NK-92 (cell line): ENCODE measurements around the gene ARFGAP1.

ENCODE experiments used
- DNase-seq: peaks from one replicate; lab custom pipeline; 2025; ENCODE audit not compliant: unreplicated experiment; lab: John Stamatoyannopoulos, UW

The ARFGAP1 gene

DNA sequence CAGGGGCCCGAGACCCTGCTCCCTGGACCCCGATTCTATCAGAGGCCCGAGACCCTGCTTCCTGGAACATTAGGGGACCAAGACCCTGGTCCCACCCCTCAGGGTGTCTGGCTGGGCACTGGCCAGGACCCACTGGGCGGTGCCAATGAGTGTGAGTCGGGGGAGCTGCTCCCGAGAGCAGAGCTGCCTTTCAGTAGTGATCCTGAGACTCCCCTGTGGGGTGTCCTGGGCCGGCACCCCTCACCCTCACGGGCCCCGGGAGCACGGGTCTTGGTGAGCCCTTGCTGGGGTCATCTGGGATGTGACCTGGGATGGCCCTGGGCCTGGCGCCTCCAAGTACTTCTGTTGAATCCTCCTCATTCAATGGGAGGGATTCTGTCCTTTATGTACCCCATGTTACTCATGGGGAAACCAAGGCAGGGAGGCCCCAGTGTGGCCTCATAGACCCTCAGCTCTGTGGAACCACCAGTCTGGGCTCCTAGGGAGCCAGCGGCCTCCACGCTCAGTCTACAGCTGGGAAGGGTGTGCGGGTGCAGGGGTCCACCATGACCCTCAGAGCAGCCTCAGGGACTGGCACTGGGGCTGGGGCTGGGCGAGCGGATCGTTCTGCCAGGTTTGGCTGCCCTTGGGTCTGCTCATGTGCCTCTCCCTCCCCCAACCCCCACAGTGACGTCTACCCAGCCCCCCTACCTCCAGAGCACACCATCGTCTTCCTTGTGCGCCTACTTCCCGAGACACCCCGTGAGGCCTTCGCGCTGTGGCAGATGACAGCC, 46.0 kb downstream of the ARFGAP1 start:
- no peak for DNase-seq

DNA sequence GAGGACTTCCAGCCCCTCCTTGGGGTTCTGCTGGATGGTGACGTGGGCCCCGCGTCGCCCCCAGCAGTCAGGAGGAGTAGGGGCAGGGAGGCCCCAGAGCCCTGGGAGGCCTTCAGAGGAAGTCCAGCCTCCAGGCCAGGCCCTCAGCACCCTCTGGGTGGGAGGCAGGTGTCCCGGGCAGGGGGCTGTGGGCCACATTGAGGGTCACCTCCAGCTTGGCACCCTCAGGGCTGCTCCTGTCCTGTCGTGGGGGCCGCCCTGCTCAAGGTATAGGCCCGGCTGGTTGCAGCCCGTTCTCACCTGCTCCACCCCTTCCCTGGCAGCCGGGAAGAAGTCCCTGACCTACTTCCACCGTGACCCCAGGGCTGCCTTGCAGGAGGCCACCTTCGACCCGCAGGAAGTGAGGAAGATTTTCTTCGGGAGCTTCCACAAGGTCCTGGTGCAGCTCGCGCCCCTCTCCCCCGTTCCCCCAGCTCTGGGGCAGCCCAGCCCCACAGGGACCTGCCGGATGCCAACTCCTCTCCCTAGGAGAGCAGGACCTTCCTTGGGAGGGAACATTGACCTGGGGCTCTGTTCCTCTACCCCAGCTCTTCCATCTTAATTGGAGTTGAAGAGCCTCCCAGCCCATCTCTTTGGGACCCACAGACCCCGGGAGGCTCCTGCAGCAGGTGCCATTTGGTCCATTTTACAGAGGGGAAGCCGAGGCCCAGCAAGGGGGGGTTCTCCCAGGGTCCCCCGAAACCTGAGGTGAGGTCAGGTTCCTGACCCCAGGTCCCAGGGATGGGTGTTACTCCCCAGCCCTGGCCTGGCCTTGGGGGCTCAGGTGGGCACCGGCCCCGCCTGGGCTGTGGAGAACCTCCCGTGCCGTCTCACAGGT, 46.8 kb downstream of the ARFGAP1 start:
- DNase-seq = no peak

DNA sequence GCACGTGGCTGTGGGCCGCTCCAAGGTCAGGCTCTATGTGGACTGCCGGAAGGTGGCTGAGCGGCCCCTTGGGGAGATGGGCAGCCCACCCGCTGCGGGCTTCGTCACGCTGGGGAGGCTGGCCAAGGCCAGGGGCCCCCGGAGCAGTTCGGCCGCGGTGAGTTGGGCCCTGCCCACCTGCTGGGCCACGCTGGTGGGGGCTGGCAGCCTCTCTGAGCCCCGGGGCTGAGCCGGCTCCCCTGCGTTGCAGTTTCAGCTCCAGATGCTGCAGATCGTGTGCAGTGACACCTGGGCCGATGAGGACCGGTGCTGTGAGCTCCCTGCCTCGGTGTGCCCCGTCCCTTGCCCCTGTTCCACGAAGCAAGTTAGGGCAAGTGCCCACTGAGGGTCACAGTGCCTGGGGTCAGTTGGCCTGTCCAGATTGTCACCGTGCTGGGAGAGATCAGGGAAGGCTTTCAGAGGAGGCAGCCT, 47.5 kb downstream of the ARFGAP1 start:
- no peak for DNase-seq

DNA sequence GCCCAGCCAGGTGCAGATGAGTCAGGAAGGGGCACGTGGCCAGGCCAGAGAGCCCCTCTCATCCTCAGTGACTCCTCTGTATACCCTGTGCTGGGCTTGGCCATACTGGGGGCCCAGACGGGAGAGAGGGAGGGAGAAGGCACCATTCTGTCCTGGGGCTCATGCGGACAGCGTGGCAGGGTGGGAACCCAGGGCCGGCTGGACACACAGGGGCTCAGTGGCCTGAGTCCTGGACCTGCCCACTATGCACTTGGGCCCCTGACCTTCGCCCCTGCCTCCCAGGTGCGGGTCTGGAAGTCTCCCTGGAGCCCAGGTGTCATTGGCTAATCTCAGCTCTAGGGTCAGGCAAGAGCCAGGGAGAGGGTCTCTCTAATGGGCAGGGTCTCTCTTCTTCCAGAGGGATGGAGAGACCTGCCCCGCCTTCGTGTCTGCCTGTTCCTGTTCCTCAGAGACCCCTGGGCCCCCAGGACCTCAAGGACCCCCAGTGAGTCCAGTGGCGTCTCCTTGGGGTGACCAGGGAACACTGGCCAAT, 48.1 kb downstream of the ARFGAP1 start:
- no peak for DNase-seq

DNA sequence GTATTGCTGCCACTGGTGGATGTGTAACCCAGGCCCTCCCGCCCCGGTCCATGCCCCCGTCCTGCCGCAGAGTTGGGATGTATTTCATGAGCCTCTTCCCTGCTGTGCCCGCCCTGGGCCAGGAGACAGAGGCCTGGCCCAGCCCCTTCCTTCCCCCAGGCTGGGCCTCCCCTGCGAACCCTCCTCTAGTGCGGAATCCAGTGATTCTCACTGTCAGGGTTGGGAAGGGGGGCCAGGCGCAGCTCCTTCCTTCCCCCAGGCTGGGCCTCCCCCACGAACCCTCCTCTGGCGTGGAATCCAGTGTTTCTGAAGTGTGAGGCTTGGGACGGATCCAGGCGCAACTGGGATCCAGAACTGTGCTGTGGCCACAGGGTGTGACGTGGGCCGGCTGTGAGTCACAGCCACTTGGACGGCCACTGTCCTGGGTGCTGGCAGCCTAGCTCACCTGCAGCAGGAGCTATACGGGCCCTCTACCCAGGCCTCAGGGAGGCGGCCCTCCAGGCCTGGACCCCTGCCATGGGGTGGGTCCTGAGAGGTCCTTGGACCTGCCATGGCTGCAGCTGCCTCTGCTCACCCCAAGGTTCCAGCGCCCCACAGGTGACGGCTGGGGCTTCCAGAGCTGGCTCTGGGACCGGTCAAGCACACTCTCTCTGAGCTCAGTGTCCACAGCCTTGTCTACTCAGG, 48.7 kb downstream of the ARFGAP1 start:
- no peak for DNase-seq

DNA sequence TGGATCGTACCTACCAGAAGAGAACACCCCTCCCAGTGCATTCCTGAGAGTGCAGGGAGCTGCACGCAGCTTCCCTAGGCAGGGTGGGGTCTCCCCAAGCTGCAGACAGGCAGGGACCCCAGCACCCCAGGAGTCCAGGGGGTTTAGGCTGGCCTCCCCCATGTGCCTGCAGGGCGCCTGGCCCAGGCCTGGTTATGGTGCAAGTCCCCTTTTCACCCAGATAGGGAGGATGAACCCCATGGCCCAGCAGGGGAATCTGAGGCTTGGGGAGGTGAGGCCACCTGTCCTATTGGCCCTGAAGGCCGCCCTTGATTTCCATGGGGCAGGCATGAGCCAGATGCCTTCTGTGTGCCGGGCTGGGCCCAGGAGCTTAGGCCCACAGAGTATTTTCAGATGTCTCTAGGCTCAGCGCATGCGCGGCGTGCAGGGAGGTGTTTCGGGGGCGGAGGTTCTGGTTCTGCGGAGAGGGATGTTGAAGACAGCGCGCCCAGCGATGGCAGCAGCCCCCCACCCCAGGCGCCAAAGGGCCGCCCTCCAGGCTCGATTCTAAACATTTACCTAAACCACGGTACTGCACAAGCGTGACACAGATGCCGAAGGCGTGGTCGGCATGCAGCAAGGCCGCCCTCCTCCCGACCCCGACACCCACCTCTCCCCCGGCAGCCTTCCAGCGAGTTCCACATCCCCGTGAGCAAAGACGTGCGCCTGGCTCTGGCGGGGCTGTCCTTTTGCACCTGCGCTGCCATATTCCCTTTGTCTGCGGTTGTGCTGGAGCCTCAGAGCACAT, 49.7 kb downstream of the ARFGAP1 start:
- no peak for DNase-seq

DNA sequence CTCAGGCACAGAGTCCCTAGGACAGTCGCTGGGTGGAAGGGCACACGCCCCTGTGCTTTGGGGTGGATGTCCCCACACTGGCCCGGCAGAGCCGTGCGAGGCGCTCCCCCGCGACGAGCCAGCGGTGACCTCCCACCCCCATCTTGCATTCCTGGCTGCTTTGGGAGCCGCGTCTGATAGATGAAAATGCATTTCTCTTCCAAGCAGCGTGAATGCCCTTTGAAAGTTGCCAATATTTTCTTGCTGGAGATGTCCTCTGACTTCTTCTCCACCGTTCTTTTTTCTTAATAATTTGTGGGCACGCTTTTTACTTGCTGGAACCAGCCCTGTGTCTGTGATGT, 50.3 kb downstream of the ARFGAP1 start:
- DNase-seq = no peak

DNA sequence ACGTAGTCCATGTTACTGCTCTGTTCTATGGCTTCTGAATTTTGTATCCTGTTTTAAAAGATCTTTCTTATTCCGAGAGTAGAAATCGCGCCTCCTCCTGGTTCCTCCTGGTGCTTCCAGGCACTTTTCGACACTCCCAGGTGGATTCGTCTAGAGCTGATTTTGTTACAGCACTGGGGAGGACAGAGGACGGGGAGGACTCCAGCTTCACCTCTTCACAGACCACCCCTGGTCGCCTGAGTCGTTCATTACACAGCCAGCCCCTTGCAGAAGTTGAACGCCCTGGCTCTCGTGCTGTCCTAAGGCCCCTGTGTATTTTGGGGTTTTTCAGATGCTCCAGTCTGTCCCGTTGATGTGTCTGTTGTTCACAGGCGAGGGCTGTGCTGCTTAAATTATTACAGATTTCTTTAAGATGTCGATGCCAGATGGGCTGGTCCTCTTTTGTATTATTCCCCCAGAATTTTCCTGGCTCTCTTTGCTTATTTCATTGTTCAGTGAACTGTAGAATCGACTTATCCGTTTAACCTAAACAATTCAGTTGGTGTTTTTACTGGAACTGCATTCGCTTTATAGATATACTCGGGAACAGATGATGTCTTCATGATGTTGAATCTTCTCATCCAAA, 50.9 kb downstream of the ARFGAP1 start:
- no peak for DNase-seq

DNA sequence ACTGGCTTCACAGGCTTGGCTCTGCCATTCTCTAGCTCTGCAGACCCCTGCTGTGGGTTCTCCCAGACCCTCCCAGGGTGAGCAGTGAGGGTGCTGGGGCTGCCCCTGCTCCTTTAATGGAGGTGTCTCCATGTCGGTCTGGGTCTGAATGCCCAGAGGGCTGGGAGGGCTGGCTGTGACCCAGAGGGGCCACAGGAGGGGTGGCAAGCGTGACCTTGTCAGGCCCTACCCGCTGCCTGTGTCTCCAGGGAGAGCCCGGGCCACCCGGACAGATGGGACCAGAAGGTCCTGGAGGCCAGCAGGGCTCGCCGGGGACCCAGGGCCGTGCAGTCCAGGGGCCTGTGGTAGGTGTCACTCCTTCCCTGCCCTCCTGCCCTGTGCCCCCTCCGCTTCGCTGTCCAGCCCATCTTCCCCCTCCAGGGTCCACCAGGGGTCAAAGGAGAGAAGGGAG, 52.4 kb downstream of the ARFGAP1 start:
- DNase-seq = no peak

DNA sequence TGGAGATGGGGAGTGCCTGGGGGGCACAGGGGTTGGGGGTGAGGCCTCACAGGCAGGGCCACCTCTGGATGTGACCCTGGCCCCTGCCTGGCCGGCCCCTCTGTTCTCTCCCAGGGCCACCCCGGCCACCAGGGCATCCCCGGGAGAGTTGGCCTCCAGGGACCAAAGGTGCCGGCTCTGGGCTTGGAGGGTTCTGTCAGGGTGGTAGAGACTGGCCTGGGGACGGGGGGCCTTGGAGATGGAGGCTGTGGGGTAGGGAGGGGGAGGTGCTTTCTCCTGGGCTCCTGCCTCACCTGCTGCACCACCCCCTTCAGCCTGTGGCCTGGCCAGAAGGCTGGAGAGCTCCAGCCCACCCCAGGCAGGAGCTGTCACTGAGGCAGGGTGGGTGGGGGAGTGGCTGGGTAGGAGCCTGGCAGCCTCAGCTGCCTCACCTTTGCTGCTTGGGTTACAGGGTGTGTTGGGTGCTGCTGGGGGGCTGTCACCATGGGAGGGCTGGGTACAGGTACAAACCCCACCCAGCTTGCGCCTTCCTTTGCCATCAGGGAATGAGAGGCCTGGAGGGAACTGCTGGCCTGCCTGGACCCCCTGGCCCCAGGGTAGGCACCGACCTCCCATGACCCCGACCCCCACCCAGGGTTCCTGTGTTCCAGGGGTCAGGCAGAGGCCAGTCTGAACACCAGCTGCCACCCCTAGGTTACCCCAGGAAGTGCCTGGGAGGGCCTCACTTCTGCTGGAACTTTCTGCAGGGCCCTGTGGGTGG, 53.1 kb downstream of the ARFGAP1 start:
- no peak for DNase-seq

DNA sequence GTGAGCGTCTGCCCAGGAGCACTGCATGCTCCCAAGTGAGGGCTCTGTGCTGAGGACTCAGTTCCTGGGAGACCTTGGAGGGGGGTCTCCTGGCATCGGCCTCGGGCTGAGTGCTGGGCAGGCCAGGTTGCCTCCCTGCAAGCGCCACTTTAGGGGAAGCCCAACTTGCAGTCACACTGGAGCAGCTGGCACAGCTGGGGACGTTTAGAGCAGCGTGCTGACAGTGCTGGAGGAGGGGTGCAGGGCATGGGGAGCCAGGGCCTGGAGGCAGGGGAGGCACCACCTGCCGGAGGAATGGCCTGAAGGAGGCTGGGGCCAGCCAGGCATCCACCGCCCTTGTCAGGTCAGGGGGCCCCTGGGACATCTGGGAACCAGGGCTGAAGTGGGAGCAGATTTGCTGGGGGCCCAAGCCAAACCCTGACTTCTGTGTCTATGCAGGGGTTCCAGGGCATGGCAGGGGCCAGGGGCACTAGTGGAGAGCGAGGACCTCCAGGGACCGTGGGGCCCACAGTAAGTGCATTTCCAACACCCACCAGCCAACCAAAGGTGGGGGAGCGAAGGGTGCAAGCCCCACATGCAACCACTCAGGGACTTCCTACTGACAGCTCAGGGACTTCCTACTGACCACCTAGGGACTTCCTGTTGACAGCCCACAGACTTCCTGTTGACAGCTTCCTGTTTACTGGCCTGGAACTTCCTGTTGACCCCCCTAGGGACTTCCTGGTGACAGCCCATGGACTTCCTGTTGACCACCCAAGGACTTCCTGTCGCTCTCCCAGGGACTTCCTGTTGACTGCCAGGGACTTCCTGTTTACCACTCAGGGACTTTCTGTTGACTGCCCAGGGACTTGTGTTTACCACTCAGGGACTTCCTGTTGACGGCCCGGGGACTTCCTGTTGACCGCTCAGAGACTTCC, 54.0 kb downstream of the ARFGAP1 start:
- DNase-seq = no peak

DNA sequence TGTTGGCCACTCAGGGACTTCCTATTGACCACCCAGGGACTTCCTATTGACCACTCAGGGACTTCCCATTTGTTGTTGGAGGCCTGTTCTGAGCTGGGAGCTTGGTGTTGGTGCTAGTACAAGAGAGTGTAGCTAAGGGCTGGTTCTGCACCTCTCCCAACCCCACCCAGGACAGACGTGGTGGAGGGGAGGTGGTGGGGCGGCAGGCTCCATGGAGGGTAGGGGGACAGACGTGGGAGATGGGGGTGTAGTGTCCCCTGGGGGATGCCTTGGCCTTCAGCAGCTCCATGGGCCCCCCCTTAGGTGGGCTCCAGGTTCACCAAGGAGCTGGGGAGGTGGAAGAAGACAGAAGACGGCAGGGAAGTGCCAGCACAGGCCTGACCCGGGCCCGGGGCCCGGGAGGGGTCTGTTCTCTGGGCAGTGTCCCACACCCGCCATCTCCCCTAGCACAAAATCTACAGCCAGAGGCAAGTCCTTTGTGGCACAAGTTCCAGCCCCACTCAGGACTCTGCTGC, 54.7 kb downstream of the ARFGAP1 start:
- DNase-seq = no peak

DNA sequence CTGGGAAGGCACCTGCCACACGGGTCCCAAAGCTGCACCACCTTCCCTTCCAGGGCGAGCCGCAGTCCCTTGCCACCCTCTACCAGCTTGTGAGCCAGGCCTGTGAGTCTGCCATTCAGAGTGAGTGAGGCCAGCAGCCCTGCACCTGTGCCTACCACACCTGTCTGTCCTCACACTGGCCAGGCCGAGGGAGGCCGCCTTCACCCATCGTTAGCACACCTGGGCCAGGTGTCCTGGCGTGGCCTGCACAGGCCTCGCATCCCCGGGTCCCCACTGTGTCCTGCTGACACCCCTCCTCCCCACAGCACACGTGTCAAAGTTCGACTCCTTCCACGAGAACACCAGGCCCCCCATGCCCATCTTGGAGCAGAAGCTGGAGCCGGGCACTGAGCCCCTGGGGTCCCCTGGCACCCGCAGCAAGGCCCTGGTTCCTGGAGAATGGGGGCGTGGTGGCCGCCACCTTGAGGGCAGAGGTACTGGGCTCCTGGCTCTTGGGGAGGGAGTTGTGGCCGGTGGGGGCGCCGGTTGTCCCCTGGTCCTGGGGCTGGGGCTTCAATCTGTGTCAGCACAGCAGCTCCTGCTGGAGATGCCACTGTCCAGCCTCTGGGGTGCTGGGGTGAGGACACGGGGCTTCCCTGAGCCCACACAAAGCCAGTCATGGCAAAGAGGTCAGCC, 55.5 kb downstream of the ARFGAP1 start:
- no peak for DNase-seq

DNA sequence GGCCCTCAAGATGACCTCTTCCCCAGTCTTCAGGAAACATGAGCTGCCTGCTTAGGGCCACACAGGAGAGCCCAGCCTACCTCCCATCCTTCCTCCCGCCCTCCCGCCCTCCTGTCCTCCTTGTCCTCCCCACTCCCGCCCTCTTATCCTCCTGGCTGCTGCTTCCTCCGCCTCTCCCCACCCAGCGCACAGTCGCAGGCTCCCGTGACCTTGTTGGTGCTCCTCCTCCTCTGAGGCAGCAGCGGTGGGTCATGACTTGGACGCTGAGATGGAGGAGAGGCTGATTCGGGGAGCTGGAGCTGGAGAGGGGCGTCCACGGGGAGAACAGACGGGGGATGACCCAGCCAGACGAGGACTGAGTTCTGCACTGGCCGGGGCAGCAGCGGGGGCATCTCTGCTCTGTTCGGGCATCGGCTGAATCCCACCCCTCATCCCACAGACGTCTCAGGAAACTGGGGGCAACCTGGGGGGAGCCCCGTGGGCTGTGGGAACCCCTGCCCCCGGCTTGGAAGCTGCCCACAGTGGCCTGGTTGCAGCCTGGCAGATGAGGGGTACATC, 56.2 kb downstream of the ARFGAP1 start:
- no peak for DNase-seq

DNA sequence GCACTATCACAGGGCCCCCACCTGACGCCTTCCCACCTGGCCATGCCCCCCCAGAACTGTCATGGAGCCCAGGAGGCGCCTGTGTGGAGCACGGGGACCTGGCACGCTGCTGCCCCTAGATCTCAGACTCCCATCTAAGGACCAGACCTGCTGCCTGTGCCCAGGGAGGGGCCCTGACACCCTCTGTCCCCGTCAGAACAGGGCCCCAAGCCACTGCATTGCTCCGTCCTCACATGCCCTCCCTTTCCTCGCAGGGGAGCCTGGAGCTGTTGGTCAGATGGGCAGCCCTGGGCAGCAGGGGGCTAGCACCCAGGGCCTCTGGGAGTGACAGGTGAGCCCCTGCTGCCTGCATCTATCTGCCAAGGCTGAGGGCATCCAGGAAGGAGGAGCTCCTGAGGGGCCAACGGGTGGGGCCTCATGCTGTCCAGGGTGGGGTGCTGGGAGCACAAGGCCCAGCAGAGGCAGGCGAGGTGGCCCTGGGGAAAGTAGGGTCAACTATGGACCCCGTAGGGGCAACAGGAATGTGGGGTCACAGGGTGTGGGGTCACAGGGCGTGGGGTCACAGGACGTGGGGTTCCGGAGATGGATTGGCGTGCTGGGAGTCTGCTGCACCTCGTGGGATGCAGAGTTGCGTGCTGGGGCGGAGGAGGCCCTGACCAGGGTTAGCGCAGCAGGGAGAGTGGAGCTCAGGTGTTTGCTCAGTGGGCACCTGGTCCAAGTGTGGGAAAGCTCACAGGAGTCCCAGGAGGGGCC, 56.9 kb downstream of the ARFGAP1 start:
- DNase-seq = no peak

DNA sequence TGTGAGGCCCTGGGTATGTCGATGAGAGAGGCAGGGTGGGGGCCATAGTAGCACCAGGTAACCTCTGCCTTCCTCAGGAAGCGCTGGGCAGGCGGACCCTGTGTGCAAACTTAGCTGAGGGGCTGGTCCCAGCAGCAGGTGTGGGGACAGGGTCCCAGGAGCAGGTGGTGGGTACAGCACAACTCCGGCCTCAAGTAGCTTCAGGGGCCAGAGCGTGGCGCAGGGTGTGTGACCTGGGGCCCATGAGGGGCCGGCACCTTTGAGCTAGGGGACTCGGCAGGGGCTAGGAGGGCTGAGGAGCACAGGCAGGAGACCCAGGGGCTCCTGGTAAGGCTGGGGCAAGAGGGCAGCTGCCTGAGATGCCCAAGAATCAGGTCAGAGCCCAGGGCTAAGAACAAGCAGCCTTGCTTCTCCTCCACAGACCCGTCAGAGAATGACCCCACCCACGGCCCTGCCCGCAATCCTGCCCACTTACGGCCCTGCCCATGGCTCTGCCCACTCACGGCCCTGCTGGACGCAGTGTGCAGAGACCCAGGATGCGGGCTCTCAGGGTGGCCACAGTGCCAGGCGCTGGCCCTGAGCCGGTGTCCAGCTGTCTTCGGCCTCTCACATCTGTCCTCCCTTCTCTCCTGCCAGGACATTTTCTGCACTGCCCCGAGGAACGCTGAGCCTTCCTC, 57.6 kb downstream of the ARFGAP1 start:
- DNase-seq = no peak
